Inflammatory macrophage treated with lipopolysaccharide for 1 hour (primary cell): Measurements from ENCODE around the gene TAF1.
"Not testable (repeated sequence)": the region's sequence is repeated elsewhere in the genome, so short reads cannot be mapped to it uniquely, and the experiment has no call there.

ENCODE experiments used
- DNase-seq, 2 donors: peaks; one replicate each; pipeline ENCODE4 v3.0.0-alpha.2; 2020 to 2022

The TAF1 gene

DNA sequence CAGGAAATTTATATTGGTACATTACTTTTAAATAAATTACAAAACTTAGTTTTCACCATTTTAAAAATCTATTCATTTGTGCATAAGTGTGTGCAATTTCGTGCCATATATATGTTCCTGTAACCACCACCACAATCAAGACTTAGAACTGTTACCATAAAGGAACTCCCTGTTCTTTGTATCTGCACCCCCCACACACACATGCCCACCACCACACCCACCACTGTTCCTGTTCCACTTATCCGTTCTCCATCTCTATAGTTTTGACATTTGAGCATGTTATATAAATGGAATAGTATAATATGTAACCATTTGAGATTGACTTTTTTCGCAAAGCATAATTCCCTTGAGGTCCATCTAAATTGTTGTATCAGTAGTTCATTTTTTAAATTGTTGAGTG is 73.7 kb downstream of the TAF1 start:
- DNase-seq: no peak

DNA sequence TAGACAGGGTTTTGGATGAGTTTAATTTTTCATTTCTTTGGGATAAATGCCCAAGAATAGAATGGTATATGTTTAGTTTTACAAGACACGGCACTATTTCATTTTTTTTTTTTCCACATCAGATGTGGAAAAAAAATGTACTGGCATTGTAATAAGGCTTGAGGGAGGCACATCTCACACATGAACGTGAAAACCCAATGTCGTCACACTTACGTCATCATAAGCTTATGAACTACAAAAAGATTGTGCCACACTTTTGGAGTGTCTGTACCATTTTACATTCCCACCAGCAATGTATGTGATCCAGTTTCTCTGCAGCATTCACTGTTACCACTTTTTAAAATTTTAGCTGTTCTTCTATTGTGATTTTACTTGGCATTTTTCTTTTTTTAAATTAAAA is 74.2 kb downstream of the TAF1 start:
- peak; percentile 24 to 25 for DNase-seq

DNA sequence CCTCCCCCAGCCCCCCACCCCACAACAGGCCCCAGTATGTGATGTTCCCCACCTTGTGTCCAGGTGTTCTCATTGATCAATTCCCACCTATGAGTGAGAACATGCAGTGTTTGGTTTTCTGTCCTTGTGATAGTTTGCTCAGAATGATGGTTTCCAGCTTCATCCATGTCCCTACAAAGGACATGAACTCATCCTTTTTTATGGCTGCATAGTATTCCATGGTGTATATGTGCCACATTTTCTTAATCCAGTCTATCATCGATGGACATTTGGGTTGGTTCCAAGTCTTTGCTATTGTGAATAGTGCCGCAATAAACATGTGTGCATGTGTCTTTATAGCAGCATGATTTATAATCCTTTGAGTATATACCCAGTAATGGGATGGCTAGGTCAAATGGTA is 75.7 kb downstream of the TAF1 start:
- DNase-seq: not testable (repeated sequence)

DNA sequence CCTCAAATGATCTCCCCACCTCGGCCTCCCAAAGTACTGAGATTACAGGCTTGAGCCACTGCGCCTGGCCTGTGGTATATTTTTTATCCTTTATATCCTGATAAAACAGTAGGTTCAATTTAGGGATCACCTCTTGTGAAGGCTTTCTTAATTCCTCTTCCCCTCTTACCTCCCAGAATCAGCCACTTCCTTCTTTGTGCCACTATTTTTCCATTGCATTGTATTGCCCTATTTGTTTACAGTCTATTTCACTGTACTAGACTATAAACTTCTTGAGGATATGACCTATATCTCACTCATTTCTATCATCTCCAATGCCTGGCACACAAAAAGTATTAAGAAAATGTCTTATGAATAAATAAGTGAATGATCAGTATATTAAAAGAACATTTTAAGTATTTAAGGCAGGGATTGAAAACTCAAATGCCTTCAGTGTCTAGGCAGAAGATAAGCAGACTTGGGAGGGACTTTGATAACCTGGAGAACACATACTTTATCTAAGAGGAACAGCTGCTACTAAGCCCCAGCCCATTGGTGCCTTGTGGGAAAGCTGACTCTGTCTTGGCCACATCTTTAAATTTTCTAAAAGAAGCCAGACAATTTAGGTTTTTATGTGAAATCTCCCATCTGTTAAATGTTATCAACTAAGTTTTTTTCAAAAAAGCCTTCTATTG is 84.4 kb downstream of the TAF1 start:
- DNase-seq: no peak

DNA sequence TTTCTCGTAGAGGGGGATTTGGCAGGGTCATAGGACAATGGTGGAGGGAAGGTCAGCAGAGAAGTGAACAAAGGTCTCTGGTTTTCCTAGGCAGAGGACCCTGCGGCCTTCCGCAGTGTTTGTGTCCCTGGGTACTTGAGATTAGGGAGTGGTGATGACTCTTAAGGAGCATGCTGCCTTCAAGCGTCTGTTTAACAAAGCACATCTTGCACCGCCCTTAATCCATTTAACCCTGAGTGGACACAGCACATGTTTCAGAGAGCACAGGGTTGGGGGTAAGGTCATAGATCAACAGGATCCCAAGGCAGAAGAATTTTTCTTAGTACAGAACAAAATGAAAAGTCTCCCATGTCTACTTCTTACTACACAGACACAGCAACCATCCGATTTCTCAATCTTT is 85.4 kb downstream of the TAF1 start:
- not testable (repeated sequence) for DNase-seq

DNA sequence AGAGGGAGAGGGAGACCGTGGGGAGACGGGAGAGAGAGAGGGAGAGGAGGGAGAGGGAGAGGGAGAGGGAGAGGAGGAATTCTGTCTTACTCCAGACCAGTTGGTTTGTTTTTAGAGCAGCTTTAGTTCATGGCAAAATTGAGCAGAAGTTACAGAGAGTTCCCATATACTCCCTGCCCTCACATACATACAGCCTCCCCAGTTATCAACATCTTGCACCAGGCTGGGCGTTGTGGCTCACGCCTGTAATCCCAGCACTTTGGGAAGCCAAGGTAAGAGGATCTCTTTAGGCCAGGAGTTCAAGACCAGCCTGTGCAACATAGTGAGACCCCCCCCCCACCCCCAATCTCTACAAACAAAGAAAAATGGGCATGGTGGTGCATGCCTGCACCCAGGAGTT is 86.9 kb downstream of the TAF1 start:
- DNase-seq: no peak

DNA sequence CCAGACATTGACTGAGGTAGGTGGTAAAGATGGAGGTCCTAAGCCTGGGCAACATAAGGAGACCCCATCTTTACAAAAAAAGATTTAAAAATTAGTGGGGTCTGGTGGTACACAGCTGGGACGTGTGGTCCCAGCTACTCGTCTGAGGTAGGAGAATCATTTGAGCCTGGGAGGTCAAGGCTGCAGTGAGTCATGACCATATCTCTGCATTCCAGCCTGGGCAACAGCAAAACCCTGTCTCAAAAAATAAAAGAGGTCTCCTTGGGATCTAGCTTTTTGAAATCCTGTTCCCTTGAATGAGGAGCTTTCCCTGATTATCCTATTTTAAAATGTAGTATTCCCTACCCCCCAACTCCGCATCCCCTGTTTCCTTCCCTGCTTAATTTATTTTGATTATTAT is 88.1 kb downstream of the TAF1 start:
- no peak for DNase-seq

DNA sequence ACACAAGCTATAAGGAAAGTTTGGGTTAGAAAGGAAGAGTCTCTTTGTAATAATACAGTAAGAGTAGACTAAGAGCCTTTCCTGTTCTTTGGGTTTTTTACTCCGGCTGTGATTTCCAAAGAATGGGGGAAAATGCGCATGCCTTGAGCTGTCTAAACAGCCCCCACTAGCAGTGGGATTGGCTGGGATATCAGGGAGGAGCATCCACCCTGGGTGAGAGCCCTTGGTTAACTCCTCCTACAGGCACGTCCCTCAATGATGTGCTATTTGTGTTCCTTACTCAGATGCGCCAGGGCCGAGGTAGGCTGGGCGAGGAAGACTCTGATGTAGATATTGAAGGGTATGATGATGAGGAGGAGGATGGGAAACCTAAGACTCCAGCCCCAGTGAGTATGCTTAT is 92.7 kb downstream of the TAF1 start:
- no peak for DNase-seq

DNA sequence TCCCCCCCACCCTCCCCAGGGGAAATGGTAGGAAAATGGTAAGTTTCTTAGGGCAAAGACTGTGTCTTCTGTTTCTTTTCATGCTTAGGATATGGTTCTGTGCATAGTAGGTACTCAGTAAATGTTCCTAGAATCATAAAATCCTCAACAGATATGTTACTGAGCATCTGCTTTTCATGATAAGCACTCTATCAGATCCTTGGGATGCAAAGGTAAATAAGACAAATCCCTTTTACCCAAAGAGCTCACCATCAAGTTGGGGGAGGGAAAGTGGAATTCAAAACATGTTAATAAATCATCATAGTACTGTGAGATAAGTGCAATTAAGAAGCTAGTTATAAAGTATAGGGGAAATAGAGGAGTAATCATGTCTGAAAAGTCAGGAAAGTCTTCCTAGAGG is 98.8 kb downstream of the TAF1 start:
- DNase-seq: no peak

DNA sequence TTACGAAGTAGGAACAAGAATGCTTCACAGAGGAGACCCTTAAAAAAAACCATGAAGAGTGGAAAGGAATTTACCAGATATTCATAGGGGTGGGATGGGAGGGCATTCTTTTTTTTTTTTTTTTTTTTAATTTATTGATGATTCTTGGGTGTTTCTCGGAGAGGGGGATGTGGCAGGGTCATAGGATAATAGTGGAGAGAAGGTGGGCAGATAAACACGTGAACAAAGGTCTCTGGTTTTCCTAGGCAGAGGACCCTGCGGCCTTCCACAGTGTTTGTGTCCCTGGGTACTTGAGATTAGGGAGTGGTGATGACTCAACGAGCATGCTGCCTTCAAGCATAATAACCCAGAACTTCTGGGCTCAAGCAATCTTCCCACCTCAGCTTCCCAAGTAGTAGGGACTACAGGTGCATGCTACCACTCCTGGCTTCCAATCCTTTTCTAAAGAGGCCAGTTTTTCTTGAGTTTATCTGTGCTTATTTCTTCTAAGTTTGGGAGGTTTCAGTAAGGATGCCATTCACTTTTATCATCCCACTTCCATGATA is 100.9 kb downstream of the TAF1 start:
- DNase-seq: no peak

DNA sequence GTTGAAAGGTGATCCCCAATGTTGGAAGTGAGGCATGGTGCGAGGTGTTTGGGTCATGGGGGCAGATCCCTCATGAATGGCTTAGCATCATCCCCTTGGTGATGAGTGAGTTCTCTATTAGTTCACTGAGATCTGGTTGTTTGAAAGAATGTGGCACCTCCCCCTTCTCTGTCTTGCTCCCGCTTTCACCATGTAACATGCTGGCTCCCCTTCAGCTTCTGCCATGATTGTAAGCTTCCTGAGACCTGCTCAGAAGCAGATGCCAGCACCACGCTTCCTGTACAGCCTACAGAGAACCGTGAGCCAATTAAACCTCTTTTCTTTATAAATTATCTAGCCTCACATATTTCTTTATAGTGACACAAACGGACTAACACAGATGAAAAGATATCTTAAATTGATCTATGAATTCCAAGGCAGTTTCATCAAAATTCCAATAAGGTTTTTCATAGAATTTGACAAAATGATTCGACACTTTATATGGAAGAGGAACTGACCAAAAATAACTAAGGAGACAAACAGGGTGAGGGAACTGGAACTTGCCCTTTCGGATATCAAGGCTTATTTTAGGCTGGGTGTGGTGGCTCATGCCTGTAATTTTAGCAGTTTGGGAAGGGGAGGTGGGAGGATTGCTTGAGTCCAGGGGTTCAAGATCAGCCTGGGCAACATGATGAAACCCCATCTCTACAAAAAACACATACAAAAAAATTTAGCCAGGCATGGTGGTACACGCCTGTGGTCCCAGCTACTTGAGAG is 109.8 kb downstream of the TAF1 start:
- peak; percentile 11 for DNase-seq

DNA sequence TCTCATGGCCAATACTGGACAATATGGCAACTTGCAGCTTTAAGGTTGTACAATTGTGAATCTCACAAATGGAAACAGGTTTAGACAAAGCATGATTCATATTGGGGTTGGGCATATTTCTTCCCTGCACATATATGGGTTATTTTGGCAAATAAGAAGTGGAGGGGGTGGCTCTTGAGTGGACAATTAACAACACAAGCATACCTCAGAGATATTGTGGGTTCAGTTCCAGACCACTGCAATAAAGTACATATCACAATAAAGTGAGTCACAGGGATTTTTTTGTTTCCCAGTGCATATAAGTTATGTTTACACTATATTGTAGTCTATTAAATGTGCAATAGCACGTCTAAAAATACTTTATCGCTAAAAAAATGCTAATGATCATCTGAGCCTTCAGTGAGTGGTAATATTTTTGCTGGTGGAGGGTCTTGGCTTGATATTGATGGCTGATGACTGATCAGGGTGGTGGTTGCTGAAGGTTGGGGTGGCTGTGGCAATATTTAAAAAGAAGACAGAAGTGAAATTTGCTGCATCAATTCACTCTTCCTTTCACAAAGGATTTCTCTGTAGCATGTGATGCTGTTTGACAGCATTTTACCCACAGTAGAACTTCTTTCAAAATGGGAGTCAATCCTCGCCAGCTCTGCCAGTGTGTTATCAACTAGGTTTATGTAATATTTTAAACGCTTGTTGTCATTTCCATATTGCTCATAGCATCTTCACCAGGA is 116.2 kb downstream of the TAF1 start:
- DNase-seq: peak; percentile 2 to 20

DNA sequence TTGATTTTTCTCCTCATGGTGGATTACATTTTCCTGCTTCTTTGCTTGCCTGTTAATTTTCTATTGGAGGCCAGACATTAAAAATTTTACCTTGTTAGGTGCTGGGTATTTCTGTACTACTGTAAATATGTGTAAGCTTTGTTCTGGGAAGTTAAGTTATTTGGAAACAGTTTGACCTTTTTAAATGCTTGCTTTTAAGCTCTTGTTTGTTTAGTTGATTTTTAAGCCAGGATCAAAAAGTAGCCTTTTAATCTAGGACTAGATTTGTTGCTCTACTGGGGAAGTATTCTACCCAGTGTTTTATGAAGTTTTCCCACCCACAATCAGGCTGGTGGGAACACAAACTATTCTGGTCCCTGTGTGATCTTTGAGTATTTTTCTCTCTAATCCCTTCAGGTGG is 121.7 kb downstream of the TAF1 start:
- DNase-seq: no peak

DNA sequence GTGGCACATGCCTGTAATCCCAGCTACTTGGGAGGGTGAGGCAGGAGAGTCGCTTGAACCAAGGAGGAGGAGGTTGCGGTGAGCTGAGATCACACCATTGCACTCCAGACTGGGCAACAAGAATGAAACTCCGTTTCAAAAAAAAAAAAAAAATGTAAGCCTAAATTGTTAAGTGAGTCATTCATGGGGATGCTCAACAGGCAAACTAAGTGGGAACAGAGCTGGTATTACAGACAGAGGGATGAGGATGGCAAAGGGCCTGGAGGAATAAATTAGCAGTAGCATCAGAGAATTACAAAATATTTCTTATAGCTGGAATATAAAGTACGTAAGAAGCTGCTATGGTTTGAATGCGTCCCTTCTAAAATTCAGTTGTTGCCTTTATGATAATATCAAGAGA is 123.4 kb downstream of the TAF1 start:
- DNase-seq: no peak

DNA sequence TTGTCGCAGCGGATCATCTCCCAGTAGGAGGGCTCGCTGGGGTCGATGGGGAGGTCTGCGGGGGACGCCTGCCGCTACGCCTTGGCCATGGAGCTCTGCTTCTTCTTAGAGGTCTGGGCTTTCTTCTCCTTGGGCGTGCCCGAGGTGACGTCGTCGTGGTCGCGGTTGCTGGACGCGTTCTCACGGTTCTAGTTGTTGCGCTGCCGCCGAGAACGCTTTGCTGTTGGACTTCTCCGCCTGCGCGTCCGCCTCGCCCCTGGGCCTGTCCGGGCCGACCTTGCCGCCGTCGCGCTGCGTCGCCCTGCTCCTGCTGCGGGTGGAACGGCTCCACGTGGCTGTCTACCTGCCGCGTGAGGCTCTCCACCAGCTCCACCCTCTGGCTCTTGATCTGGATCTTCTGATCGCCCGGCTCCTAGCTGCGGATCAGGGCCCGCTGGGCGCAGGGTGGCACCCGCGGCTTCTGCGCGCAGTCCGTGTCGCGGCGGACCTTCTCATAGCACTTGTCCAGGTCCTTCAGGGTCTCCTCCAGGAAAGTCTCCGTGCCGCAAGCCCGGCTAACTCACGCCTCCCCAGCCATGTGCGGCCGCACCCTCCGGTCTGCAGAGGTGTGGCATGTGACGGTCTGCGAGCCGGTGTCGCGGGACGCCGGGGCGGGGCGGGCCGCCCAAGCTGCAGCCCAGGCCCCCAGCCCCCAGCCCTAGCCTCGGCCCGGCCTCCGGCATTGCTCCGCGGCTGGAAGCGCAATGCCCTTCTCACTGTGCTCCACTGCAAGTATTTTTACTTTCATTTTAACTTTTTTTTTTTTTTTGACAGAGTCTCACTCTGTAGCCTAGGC is 126.3 kb downstream of the TAF1 start:
- peak; percentile 42 to 52 for DNase-seq

DNA sequence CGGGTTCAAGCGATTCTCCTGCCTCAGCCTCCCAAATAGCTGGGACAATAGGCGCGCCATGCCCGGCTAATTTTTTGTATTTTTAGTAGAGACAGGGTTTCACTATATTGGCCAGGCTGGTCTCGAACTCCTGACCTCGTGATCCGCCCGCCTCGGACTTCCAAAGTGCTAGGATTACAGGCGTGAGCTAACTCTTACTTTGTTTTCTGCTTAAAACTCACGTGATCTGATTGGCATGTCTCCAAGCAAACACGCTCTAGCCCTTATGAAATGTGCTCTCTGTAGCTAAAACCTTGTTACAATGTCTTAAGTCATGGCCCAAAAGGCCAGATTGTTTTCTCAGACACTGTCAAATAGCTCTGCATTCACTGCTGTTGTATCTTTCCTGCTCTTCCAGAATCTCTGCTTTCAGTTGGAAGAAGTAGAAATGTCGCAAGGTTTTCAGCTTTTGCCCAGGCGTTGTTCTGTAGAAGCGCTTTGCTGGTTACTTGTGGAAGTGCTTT is 127.0 kb downstream of the TAF1 start:
- DNase-seq: peak in 1 of 2 donors; percentile 18

DNA sequence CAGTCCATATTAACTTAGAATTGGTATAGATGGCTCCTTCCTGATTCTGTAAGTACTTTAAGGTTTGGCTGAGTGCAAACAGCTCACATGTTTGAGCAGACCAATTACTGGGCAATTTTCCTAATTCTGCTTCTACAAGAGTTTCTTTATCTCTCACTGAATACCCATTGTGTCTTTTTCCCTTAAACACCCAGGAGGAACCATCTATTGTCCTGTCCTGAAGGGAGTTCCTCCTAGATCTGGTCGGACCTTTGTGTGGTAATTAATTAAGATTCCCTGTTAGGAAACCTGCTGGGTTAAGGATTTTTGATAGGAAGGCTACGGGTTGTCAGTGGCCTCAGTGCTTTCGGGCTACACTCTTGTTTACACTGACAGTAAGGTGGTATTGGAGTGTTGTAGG is 129.8 kb downstream of the TAF1 start:
- DNase-seq: not testable (repeated sequence)

DNA sequence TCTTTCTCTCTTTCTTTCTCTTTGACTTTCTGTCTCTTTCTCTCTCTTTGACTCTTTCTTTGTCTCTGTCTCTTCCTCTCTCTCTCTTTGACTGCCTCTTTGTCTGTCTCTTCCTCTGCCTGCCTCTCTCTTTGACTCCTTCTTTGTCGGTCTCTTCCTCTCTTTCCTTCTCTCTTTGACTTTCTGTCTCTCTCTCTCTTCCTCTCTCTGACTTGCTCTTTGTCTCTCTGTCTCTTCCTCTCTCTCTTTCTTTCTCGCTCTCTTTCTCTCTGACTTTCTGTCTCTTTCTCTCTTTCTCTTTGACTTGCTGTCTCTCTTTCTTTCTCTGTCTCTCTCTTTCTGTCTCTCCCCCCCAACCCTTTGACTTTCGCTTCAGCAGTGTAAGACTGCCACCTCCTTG is 130.3 kb downstream of the TAF1 start:
- DNase-seq: no peak

DNA sequence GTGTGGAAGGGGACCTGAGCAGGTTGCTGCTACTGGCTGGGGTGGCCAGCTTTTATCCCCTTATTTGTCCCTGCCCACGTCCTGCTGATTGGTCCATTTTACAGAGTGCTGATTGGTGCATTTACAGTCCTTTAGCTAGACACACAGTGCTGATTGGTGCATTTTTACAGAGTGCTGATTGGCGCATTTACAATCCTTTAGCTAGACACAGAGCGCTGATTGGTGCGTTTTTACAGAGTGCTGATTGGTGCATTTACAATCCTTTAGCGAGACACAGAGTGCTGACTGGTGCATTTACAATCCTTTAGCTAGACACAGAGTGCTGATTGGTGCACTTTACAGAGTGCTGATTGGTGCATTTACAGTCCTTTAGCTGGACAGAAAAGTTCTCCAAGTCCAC is 135.9 kb downstream of the TAF1 start:
- not testable (repeated sequence) for DNase-seq

DNA sequence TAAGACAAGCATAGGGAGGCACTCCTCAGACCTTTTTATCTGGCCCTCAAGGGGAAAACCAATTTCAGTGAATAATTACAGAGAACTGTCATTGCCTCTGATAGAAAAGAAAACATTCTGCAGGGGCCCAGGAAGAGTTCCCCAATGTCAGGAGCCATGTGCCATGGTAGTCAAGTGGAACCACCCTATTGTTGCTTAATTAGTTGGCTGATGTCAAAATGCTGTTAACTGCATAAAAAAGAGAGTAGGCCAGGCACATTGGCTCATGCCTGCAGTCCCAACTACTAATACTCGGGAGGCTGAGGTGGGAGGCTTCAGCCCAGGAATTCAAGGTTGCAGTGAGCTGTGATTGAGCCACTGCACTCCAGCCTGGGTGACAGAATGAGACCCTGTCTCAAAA is 138.2 kb downstream of the TAF1 start:
- peak; percentile 57 to 59 for DNase-seq

DNA sequence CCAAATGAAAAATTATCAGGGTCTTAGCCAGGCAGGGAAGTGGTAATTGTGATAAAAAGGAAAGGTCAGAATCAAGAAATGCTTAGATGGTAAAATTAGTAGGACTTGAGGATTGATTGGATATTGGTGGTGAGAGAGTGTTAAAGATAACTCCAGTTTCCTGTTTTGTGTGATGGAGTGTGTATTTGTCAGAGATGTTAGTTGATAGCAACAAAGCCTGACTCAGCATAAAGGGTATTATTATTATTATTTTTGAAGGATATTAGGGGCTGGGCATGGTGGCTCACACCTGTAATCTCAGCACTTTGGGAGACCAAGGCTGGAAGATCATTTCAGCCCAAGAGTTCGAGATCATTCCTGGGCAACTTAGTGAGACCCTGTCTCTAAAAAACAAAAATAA is 143.1 kb downstream of the TAF1 start:
- DNase-seq: no peak

DNA sequence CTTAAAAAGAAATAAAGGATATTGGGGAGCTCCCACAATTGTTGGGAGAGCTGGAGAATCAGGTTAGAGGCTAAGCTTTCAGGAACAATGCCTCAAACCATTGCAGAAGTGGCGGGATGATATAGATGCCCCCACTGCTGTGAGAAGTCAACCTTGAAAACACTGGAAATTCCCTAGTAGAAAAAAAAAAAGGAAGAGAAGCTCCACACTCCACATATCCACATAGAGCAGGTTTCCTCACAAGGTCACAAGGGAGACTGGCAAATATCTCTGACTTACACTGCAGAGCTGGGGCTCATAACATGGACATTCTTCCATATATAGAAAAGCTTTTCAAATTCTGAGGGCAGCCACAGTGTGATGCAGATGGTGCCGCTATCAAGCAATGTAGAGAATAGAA is 144.0 kb downstream of the TAF1 start:
- DNase-seq: peak; percentile 24 to 67

DNA sequence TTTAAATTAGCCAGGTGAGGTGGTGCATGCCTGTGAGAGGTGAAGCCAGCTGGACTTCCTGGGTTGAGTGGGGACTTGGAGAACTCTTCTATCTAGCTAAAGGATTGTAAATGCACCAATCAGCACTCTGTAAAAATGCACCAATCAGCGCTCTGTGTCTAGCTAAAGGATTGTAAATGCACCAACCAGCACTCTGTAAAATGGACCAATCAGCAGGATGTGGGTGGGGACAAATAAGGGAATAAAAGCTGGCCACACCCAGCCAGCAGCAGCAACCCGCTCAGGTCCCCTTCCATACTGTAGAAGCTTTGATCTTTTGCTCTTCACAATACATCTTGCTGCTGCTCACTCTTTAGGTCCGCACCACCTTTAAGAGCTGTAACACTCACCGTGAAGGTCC is 147.6 kb downstream of the TAF1 start:
- DNase-seq: not testable (repeated sequence)
